GM21786 (cell line): Measurements from ENCODE around the gene BSCL2.
"Not testable (repeated sequence)": the region's sequence is repeated elsewhere in the genome, so short reads cannot be mapped to it uniquely, and the experiment has no call there.

ENCODE experiments used
- ATAC-seq: cut with Tn5 transposase; IDR thresholded peaks from one replicate; pipeline ENCODE4 v1.9.1; 2021; ENCODE audit not compliant: unreplicated experiment

The BSCL2 gene

GRCh38 chr11:62719302-62719978, 12.2 kb upstream of the BSCL2 start:
- no peak for ATAC-seq

GRCh38 chr11:62716816-62717215, 9.6 kb upstream of the BSCL2 start:
- no peak for ATAC-seq

DNA sequence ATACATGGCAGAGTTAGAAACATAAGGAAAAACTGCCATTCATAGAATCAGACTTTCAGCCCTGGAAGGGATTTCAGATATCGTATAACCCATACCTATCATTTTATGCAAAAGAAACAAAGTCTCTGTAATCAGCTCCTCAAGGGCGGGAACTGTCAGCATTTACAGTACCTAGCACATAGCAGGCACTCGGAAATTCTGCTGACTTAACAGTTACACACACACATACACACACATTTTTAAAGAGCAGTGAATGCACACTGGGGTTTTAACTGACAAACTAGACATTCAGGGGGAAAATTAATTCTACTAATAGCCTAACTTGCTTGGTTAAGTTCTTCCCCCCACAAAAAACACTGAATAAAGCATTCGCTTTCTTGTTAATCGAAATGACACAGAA, 9.0 kb upstream of the BSCL2 start:
- no peak for ATAC-seq

GRCh38 chr11:62715150-62716130, 8.2 kb upstream of the BSCL2 start:
- no peak for ATAC-seq

DNA sequence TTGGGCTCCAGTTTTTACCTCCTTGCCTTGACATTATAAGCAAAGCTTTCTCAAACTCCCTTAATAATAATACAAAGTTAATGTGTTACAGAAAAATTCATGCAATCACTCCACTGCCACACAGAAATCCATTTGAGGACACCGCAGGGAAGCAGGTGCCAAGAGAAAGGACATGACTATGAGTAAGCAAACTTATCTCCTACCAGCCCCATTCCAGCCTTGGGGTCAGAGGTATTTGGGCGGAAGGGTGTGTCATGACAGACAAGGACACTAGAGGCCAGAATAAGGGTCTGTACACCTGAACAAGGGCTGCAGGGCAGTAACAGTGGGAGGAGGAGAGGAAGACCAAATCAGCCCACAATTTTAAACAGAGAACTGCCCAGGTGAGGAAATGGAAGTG, 6.1 kb upstream of the BSCL2 start:
- no peak for ATAC-seq

- ATAC-seq, result no peak
These were observed 5.6 kb upstream of the BSCL2 start for GRCh38 chr11:62712861-62713260.

DNA sequence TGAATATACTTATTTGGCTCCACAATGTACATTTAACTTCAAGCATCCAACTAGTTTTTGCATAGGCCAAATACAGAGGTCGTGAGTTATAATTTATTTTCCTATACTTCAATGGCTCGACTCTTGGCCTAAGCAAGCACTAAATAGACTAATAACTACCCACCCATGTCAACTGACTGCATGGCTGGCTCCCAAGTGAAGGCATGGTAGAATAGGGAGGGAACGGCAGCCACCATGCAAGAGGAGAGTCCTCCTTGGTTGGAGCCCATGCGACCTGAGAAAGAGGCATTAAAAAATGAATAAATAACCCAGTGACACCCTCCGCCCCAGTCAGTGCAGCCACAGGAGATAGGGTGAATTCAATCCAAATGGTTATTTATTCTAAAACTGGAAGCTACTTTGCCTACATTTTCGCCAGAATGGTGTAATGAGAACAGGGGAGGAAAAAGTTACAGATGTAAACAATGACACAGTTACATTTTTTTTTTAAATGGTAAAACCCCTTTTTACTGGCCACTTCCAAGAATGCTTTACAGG, 5.1 kb upstream of the BSCL2 start:
- ATAC-seq, result no peak

- peak; percentile 5 for ATAC-seq
These were observed 2.7 kb upstream of the BSCL2 start for GRCh38 chr11:62710001-62710345.

DNA sequence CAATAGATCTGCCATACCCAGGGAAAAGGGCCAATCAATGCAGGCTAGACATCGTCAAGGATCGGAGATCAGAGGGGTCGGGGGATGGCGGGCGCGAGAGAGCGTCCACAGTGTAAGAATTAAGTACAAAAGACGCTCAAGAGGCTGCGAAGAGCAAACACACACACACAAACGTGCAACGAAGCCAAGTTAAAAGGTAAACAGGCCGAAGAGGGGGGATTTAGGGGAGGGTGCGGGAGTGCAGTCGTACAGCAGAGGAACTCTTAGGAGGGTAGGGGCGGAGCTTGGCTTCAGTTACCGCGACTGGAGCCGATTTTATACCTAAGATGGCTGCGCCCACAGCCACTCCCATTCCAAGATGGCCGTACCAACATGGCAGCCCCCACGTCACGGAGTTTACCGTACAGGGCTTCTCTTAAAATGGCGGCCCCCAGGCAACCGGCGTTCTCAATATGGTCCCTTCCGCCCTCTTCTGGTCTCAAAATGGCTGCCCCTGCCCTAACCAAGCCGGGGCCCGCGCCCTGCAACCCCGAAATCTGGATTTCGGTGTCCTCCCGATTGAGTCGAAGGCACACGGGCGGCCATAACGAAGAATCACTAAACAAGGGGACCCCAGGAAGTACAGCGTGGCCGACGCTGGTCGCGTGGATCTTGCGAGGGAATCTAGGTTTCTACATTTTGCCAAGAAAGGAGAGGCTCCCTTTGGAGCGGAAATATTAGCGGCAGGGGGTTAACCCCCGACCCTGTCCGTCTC, 2.2 kb upstream of the BSCL2 start:
- peak; percentile 63 for ATAC-seq

DNA sequence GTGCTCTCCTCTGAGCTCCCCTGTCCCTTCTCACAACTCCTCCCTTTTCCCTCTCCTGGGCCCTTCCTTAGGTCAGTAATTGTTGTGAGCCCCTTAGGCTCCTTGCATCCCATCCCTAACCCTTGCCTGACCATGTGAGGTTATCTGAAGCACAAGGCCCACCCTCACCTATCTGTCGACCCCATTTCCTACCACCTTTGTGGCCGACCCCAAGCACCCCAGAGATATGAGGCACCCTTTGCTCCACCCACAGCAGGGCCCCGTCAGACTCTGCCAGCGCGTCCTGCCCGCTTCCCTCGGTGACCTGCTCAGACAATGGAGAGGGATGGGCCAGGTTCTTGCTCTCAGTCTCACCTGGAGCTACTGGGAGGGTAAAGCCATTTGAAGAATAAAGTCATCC, 1.6 kb upstream of the BSCL2 start:
- ATAC-seq, result no peak

- no peak for ATAC-seq
These were observed 1.2 kb upstream of the BSCL2 start for GRCh38 chr11:62708392-62708791.

DNA sequence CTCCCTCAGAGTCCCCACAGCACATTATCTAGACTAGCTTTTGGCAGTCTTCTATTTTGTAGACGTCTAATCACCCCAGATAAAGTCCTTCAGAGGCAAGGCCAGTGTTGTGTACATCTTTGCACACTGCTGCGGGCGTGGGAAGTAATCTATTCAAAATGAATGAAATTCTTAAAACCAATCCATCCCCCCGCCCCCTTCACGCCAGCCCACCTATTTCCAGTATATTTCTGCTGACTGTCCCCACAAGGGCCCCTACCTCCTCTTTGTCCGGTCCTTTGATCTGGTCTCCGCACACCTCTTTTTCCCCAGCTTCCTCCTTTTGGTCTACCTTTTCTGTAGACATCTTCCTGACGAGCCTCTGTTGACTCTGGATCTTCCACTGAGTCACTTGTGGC, 375 bp downstream of the BSCL2 start:
- no peak for ATAC-seq

GRCh38 chr11:62705880-62706849, 1.1 kb downstream of the BSCL2 start:
- ATAC-seq, result peak; percentile 57

- ATAC-seq, result no peak
These were observed 1.8 kb downstream of the BSCL2 start for GRCh38 chr11:62705413-62705812.

GRCh38 chr11:62703921-62704320, 3.3 kb downstream of the BSCL2 start:
- not testable (repeated sequence) for ATAC-seq

DNA sequence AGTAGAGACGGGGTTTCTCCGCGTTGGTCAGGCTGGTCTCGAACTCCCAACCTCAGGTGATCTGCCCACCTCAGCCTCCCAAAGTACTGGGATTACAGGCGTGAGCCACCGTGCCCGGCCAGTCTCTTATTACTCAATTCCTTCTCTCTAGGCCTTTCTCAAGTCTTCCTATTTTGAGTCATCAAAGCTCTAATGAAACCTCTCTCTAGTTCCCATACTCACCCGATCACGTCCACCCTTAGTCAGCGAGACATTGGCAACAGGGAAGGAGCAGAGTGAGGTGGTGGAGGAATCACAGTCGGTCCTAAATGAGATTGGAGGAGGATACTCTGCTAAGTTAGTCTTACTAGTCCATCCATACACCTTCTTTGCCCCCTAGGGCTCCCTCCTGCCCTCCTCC, 5.0 kb downstream of the BSCL2 start:
- no peak for ATAC-seq

DNA sequence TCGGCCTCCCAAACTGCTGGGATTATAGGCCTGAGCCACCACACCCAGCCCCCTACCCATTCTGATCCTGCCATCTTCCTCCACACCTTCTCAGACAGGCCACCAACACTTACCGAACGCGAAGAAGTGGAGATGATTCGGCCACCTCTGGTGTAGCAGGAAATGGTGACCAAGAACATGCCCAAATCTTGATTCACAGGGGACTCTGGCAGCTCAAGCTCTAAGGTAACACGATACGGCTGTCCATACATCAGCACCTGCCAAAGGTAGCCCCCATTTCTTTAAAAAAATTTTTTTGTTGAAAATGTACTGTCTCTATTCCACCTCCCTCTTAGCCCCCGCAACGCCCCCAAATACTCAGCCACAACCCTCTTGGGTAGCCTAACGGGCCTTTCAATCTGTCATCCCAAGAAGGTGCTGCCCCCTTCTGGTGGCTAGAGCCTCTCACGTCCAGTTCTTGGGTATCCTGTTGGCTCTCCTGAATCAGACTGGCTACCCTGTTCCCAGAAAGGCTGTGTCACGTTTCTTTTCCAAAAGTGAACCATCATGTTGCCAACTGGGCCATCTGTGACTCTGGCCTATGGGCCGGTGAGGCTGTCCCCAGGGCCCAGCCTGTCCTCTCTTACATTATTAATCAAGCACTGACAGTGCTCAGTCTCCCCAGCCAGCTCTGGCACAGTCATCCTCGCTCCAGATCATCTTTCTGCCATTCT, 12.6 kb downstream of the BSCL2 start:
- no peak for ATAC-seq

GRCh38 chr11:62693624-62694023, 13.6 kb downstream of the BSCL2 start:
- not testable (repeated sequence) for ATAC-seq

GRCh38 chr11:62689421-62690183, 17.6 kb downstream of the BSCL2 start, which contains the start of gene LRRN4CL:
Gene LRRN4CL (minus strand): TSS chr11:62689530. CDS start chr11:62688508, 1,022 bp downstream.
- ATAC-seq, result no peak
